GM19397 (cell line): ENCODE data around the gene KYAT1.

Source experiments
- ATAC-seq: cut with Tn5 transposase; IDR thresholded peaks from one replicate; pipeline ENCODE4 v1.9.1; 2021; ENCODE audit warnings: mild to moderate bottlenecking, moderate library complexity; ENCODE audit not compliant: unreplicated experiment

Gene KYAT1

DNA sequence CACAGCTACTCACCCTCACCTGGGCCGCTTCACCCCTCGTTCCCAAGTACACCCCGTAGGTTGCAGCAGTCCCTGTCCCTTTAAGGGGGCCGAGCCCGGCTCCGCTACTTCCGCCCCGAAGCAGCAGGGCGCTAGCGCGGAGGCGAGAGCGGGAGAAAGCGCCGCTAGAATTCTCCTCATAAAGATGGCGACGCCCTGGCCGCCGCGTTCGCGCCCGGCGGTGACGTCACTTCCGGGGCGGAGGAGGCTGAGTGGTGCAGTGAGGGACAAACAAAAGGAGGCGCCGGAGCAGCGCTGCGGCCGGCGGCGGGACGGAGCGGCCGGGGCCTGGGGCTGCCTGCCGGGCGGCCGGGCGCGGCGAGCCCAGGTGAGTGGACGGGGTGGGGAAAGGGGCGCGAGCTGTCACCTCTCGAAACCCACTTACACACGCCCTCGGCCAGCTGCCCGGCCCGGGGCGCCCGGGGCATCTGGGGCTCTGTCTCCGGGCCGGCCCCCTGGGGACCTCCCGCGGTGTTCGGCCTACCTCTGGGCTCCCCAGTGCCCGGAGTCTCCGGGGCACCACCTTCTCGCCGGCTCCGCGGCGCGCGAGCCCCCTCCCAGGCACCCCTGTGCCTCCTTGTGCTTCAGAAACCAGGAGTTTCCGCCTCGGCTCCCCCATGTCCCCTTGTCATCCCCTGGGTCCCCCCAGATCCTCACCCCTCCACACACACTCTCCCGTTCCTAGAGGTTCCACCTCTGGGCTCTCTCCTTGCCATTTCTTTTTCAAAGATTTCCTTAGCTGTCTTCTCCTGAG is at the start of gene KYAT1, which contains the start of gene LRRC8A:
Gene KYAT1 (minus strand): TSS at position 67 of the 793 bp plus-strand sequence. CDS start 36,545 bp downstream, outside the sequence.
Gene LRRC8A (plus strand): TSS at position 250 of the 793 bp plus-strand sequence. CDS start 25,032 bp downstream, outside the sequence.
- peak; percentile 82 for ATAC-seq

DNA sequence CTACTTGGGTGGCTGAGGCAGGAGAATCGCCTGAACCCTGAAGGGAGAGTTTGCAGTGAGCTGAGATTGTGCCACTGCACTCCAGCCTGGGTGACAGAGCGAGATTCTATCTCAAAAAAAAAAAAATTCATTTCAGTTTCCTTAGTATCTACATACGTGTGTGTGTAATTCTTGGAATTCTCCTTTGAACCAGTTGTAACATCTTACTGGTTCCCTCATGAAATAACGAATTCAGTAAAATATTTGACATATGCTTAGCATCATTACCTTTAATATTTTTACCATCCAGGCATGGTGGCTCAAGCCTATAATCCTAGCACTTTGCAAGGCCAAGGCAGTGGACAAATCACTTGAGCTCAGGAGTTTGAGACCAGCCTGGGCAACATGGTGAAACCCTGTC is 47.8 kb upstream of the KYAT1 start:
- no peak for ATAC-seq

DNA sequence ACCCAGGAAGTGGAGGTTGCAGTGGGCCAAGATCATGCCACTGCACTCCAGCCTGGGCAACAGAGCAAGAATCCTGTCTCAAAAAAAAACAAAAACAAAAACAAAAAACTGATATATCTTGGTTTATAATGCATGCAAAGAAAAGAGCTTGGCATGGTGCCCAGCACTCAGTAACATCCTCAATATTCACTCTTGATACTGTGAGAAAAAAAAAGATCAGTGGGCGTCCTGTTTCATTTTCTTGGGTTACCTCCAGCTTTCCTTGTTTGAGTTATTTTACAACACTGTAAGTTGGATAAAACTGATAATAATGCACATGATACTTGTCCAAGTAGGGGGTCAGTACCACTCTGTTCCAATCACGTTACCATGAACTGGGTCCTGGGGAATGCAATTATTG is 46.9 kb upstream of the KYAT1 start:
- no peak for ATAC-seq

DNA sequence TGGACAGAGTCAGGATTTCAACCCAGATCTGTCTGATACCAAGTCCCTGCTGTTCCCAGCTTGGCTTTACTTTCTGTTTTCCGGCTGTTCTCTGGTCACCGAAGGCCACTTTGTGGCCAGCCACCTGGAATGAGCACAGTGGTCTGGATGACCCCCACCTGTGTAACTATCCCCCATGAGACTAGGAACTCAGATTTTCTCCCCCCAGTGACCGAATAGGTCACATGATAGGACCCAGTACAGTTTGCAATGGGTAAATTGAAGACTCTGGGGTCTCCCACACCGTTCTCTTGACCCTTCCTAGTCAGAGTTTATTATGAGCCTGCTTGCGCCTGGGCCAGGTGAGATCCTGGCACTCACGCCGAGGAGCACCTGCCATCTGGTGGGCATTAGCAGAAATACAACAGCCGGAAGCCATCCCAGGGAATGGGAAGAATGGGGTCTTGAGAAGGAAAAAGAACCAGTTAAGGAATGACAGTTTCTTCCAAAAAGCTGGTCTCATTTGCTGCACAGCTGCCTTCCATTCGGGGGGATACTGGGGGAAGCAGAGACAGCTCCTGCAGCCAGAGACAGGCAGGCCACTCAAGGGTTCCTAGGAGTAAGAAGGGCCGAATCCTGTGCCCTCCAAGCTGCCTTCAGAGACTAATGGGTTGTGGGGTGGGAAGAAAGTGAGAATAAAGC is 46.1 kb upstream of the KYAT1 start:
- no peak for ATAC-seq

DNA sequence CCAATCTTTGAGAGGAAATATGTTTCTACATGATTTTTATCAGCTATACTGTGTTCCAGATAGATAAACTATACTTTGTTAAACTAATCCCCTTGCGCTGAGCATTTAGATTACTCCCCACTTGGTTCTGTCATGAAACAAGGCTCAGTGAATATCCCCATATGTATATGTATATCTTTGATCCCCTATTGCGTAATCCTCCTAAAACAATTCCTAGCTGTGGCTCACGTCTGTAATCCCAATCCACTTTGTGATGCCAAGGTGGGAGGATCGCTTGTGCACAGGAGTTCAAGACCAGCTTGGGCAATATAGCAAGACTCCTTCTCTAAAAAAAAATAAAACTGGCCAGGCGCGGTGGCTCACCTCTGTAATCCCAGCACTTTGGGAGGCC is 41.7 kb upstream of the KYAT1 start:
- ATAC-seq: no peak

DNA sequence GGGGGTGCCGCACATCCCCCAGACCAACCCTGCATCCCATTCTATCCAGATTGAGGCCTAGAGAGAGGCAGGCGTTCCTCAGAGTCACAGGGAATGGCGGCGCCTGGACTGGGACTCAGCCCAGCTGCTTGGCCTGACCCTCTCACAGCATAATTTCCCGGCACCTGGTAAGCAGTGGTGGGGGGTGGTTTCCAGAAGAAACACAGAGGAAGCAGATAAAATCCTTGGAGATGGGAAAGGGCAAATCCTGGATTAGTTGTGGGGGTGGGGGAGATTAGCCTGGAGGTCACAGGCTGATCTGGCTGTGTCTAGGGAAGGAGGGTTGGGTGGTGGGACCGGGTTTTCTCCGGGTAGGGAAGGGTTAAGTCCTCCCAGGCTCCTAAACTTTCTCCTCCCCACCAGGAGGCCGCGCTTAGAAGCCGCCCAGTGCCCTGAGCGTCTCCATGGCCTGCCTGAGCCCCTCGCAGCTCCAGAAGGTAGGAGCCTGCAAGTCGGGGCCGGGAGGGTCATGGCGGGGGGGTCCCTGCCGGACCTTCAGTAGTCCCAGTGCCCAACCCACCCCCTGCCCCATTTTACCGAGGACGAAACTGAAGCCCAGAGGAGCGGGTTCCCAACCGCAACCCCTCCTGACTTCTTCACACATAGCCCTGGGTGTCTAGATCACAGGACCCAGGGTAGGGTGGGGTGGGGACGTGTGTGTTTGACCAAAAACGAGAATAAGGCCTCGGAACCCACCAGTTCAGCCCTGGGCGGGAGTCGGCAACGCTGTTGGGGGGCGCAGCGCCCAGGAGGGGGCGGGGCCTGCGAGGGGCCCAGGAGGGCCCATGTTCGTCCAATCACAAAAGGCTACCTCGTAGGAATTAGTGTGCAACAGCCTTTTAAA is 40.4 kb upstream of the KYAT1 start:
- no peak for ATAC-seq

DNA sequence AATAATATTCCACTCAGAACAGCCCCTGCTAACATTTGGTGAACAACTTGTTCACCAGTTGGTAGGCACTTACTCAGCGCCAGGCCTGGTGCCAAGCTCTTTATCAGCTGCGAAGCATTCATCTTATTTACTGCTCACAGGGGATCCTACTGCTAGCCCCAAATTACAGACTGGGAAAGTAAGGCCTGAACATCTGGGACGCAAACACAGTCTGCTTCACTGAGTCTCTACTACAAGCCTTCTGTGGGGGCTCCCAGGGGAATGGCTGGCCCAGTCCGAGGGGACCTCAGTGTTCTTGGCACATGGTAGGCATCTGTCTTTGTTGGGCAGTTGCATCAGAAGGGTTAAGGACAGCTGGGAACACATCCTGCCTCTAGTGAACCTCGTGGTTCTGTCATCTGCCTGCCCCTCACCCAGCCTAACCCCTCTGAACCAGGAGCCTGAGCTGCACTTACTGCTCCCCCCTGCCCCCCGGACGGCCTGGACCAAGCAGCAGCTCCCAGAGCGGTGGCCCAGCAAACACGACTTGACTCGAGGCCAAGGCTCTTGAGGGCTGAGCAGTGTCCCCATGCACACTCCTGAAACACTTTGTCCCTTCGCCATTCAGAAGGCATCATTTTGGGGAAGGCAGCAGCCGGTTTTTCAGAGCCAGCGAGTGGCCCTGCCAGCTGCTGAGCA is 38.8 kb upstream of the KYAT1 start, which contains the start of gene PHYHD1:
Gene PHYHD1 (plus strand): TSS at position 602 of the 678 bp plus-strand sequence. CDS start 1,342 bp downstream, outside the sequence.
- ATAC-seq: no peak

DNA sequence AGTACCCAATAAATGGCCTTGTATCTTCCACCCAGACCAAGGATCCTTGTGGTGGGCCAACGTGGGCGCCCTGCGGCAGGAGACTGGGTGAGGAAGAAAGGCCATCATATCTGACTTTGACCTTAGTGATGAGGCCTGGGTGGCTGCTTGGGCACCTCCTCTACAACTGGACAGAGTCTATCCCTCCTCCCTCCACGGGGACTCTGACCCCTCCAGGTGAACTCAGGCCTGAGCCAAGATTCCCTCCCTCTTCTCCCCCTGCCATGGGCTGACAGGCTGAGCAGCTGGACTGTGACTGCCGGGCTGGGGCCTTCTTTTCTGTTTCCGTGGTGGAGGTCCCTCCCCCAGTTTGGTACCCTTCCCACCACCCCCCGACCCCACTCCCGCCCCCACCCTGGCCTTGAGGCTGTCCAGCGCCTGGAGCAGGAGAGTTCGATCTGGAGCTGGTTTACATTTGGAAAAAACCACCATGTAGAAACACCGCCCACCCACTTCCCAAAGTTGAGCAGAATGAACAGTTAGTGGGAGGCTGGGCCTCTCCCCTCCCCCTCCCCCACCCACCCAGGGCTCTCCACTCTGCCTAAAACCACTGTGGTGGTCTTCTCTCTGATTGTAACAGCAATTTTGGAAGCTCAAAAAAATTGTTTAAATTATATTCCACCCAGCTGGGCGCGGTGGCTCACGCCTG is 37.8 kb upstream of the KYAT1 start:
- no peak for ATAC-seq

DNA sequence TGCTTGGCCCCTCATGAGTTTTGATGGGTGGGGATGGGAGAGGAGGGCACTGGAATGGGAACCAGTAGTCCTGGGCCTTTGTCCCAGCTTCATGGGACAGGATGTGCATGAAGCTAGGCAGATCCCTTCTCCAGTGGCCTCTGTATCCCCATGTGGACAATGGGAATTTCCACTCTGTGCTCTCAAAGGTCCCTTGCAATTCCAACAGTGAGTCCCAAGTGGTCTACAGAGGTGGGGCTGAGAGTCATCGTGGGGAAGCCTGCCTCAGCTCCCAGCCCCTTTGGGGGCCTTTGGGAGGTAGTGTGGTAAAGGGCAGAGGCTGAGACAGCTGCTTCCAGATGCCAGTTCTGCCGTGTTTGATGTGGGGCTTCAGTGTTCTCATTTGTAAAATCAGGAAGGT is 37.2 kb upstream of the KYAT1 start:
- no peak for ATAC-seq

DNA sequence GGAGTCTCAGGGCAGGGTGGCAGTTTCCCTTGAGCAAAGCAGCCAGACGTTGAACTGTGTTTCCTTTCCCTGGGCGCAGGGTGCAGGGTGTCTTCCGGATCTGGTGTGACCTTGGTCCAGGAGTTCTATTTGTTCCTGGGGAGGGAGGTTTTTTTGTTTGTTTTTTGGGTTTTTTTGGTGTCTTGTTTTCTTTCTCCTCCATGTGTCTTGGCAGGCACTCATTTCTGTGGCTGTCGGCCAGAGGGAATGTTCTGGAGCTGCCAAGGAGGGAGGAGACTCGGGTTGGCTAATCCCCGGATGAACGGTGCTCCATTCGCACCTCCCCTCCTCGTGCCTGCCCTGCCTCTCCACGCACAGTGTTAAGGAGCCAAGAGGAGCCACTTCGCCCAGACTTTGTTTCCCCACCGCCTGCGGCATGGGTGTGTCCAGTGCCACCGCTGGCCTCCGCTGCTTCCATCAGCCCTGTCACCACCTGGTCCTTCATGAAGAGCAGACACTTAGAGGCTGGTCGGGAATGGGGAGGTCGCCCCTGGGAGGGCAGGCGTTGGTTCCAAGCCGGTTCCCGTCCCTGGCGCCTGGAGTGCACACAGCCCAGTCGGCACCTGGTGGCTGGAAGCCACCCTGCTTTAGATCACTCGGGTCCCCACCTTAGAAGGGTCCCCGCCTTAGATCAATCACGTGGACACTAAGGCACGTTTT is 35.5 kb upstream of the KYAT1 start:
- no peak for ATAC-seq

DNA sequence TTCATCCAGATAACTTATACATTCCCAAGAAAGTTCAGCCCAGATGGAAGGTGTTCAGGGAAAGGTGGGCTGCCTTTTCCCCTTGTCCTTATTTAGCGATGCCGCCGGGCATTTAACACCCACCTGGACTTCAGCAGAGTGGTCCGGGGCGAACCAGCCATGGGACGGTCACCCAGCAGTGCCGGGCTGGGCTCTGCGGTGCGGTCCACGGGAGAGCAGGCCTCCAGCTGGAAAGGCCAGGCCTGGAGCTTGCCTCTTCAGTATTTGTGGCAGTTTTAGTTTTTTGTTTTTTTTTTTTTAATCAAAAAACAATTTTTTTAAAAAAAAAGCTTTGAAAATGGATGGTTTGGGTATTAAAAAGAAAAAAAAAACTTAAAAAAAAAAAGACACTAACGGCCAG is 35.0 kb upstream of the KYAT1 start:
- ATAC-seq: no peak

DNA sequence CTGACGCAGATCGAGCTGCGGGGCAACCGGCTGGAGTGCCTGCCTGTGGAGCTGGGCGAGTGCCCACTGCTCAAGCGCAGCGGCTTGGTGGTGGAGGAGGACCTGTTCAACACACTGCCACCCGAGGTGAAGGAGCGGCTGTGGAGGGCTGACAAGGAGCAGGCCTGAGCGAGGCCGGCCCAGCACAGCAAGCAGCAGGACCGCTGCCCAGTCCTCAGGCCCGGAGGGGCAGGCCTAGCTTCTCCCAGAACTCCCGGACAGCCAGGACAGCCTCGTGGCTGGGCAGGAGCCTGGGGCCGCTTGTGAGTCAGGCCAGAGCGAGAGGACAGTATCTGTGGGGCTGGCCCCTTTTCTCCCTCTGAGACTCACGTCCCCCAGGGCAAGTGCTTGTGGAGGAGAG is 34.5 kb upstream of the KYAT1 start:
- ATAC-seq: no peak

DNA sequence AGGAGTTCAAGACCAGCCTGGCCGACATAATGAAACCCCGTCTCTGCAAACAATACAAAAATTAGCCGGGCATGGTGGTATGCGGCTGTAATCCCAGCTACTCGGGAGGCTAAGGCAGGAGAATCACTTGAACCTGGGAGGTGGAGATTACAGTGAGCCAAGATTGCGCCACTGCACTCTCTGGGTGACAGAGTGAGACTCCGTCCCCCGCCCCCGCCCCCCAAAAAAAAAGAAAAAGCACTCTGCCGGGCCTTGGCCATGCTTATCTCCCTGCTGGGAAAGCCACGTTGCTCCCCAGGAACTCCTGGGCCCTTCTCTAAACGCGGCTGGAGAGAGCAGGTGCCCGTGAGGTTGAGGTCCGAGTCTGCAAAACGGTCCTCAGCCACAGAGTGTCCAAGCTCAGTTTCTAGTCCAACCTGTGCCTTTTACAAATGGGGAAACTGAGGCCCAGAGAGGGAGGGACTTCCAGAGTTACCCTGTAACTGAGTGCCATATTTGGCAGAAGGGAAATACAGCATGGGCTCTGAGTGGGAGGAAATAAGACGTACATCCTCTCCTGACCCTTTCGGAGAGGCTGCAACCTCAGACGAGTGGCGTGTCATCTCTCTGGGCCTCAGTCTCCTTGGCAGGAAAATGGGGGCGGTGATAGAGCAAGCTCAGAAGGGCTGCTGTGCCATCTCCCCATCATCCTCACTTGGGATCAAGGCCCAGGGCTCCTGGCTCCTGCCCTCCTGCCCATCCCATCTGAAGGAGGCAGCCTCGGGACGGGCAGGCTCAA is 32.4 kb upstream of the KYAT1 start:
- ATAC-seq: no peak

DNA sequence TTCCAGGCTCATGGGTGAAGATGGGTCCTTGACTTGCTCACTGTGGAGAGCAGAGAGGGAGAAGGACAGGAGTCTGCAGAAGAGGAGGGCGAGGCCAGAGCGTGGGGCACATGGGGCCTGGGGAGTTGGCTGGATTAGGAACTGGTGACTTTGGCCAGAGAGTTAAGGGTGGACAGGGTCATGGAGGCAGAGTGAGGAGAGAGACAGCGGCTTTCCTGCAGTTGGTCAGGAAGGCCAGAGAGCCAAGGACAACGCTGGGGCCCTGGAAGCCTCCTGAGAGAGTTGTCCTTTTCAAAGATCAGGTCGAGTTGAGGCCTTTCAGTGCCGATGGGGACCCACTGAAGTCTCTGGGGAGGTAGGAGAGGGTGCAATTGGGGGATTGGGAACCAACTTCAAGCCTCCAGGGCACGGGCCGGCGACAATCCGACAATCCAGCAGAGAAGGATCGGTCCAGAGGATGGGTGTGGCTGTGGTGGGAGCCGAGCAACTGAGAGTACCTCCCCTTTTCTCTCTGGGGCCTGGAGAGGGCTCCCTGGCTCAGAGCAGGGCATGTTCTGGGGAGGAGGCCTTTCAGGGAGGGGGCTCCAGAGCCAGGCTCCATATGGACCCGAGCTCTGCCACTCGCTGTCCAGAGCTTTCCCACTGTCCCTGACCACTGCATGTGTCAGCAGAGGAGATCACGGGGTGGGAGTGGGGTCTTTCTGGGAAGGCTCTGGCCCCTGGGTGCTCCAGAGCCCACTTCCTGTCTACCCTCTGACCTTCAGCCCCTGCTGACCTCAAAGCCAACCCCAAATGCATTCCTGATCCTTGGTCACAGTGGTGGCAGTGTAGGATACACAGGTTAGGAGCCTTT is 31.5 kb upstream of the KYAT1 start:
- ATAC-seq: no peak

DNA sequence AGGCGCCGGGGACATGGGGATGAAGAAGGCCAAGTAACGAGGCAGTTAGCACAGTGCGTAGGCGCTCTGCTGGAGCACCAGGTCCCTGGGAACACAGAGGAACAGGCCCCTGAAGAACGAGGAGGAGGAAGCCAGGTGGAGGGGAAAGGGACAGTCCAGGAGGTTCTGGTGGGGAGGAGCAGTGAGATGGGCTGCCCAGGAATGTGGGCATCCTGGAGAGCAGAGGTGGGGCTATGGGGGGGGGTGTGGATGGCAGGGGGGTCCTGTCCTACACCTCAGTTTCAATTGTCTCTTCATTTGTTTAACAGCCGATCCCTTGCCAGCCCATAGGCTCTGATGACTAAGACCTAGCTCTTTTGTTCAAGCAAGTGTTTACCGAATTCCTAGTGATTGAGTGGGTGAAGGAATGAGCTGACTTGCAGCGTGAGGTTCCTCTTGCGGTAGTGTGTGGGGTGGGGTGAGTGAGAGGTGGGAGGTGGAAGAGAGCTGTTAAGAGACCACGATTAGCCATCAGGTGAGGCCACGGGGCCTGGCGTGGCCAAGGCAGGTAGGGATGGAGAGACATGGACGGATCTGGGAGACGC is 30.6 kb upstream of the KYAT1 start:
- no peak for ATAC-seq

DNA sequence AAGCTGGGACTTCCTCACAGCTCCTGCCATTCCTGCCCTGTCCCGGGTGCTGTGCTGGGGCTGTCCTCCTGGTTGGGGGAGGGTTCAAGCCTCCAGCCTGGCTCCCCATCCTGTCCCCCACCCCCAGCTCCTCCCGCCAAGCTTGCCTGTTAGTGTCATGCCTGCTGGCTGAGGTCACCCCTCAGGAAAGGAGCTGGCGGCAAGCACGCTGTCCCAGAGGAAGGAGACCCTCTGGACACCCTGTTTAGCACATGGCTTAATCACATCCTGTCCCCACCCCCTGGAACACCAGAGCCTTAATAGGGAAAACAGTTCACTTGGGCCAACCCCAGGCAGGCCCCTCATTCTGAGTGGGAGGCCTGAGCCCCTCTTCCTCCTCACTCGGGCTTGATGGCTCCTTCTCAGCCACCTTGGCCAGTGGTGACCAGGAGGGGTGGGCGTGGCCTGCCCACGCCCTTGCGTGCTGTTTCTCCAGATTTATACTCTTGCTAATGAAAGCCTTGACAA is 29.8 kb upstream of the KYAT1 start:
- ATAC-seq: no peak

DNA sequence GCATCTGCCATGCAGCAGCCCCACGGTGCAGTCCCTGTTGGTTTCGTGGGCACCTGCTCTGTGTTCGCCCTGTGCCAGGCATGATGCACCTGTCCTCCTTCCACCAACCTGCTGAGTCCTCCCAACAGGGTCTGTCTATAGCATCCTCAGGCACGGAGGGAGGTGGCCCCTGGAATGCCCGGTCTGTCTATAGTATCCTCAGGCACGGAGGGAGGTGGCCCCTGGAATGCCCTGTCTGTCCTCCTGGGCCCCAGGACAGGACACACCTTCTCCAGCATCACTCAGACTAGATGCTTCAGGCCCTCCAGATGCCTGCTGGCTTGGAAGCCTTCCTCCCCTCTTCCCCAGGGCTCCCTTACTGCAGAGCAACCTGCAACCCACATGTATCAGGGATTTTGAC is 29.2 kb upstream of the KYAT1 start:
- no peak for ATAC-seq
